Astrocyte (in vitro differentiated cells and primary cell): Measurements from ENCODE around the gene ACVR1.

Experiments used
- CTCF ChIP-seq: IDR thresholded peaks from 2 replicates; pipeline ENCODE4 v1.5.1; 2011; ENCODE audit warnings: low read depth, mild to moderate bottlenecking, inconsistent platforms, low read length, moderate library complexity; ENCODE audit not compliant: insufficient read depth
- EZH2 ChIP-seq: IDR thresholded peaks from 2 replicates; pipeline ENCODE4 v1.6.1; 2012; ENCODE audit warnings: mild to moderate bottlenecking, low read length, inconsistent platforms; ENCODE audit not compliant: insufficient read depth

GRCh38 chr2:157830696-157831570 lies 45.2 kb downstream of the ACVR1 start:
- TF ChIP-seq CTCF (no peak), EZH2 (no peak)
